Gastroesophageal sphincter (tissue), 4 donors: ENCODE results near the gene RBM43. TPM values are rescaled to one million over a fixed set of nuclear protein-coding genes. Genes with fewer than 3 reads are reported as not detected.

Experiments used
- ATAC-seq: fragments of 150-250 bp; one replicate; pipeline ENCODE4 v1.9.1; 2016; ENCODE audit warnings: mild to moderate bottlenecking, moderate library complexity
- H3K27ac ChIP-seq, 4 donors: fragments of 200-600 bp; sonication (generic) in 3 of 4; 1 replicate in 3 of 4; 2 replicates in 1 of 4; pipeline ENCODE4 v1.5.1; 2016 to 2019
- H3K27me3 ChIP-seq: fragments of 200-600 bp; sonication (generic); one replicate; pipeline ENCODE4 v1.5.1; 2019
- H3K36me3 ChIP-seq, 2 donors: fragments of 200-600 bp; sonication (generic); one replicate each; pipeline ENCODE4 v1.5.1; 2019; ENCODE audit warnings: control low read depth in 1 of 2
- H3K4me1 ChIP-seq, 3 donors: fragments of 200-600 bp; sonication (generic); 1 replicate in 2 of 3; 2 replicates in 1 of 3; pipeline ENCODE4 v1.5.1; 2016 to 2019; ENCODE audit warnings: control low read depth in 2 of 3
- H3K4me3 ChIP-seq, 2 donors: fragments of 200-600 bp; sonication (generic); one replicate each; pipeline ENCODE4 v1.5.1; 2019; ENCODE audit warnings: mild to moderate bottlenecking in 1 of 2, moderate library complexity in 1 of 2
- H3K9me3 ChIP-seq, 3 donors: fragments of 200-600 bp; sonication (generic); one replicate each; pipeline ENCODE4 v1.5.1; 2017 to 2019; ENCODE audit warnings: control low read depth in 2 of 3
- EP300 ChIP-seq: sonication (generic); formaldehyde crosslinking; IDR thresholded peaks from one replicate; pipeline ENCODE4 v1.6.1; 2017; ENCODE audit warnings: antibody characterized with exemption, mild to moderate bottlenecking
- POLR2A ChIP-seq, 2 donors: fragments of 450-650 bp; IDR thresholded peaks; one replicate each; pipeline ENCODE4 v1.6.1; 2017; ENCODE audit warnings: antibody characterized with exemption in 2 of 2, mild to moderate bottlenecking in 2 of 2, moderate library complexity in 1 of 2
- POLR2AphosphoS5 ChIP-seq: sonication (generic); formaldehyde crosslinking; IDR thresholded peaks from one replicate; pipeline ENCODE4 v1.6.1; 2017; ENCODE audit warnings: antibody characterized with exemption
- WGBS, 2 donors: methylation state at CpG; one replicate each; pipeline ENCODE4 v1.1.5; 2018; ENCODE audit warnings: low coverage in 1 of 2; 5-methylcytosine and 5-hydroxymethylcytosine counted together
- total RNA-seq, 4 donors: library from RNA; depleted of rRNA; stranded (reverse); fragments of >200 nt; gene quantifications; one replicate each; pipeline ENCODE4 v1.1.0, GENCODE V29; 2016
- TF ChIP-seq, protein P1 (sequence below), 4 experiments: fragments of 200-600 bp in 2 of 4; fragments of 450-650 bp in 2 of 4; sonication (generic) in 1 of 4; IDR thresholded peaks; one replicate each; pipeline ENCODE4 v1.5.1; 2017 to 2019; ENCODE audit warnings: antibody characterized with exemption in 4 of 4, mild to moderate bottlenecking in 2 of 4, moderate library complexity in 2 of 4

RBM43 gene
- total RNA-seq, 4 donors from 2014 or later: 4.3 to 9.5 (median 4.9) TPM

GRCh38 chr2:151205571-151205970 lies 56.1 kb downstream of the RBM43 start:
- no peaks in the 10 kb centered on the region for H3K36me3 ChIP-seq
- H3K9me3 ChIP-seq: no peaks in the 10 kb centered on the region
- WGBS, 2 donors: 74 to 76% methylated on average over 1 to 3 of the region's 3 CpGs
- TF ChIP-seq EP300: no peak
- TF ChIP-seq POLR2A (IDR thresholded peaks at IDR 0.05): no peak
- no peak for TF ChIP-seq POLR2AphosphoS5
- TF ChIP-seq, protein P1, sequence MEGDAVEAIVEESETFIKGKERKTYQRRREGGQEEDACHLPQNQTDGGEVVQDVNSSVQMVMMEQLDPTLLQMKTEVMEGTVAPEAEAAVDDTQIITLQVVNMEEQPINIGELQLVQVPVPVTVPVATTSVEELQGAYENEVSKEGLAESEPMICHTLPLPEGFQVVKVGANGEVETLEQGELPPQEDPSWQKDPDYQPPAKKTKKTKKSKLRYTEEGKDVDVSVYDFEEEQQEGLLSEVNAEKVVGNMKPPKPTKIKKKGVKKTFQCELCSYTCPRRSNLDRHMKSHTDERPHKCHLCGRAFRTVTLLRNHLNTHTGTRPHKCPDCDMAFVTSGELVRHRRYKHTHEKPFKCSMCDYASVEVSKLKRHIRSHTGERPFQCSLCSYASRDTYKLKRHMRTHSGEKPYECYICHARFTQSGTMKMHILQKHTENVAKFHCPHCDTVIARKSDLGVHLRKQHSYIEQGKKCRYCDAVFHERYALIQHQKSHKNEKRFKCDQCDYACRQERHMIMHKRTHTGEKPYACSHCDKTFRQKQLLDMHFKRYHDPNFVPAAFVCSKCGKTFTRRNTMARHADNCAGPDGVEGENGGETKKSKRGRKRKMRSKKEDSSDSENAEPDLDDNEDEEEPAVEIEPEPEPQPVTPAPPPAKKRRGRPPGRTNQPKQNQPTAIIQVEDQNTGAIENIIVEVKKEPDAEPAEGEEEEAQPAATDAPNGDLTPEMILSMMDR (IDR thresholded peaks at IDR 0.05): no peak
- H3K27ac ChIP-seq: no peak overlapping the region
- no peak overlapping the region for H3K4me3 ChIP-seq
- H3K4me1 ChIP-seq: no peaks in the 10 kb centered on the region
- no peak for ATAC-seq
- no peaks in the 10 kb centered on the region for H3K27me3 ChIP-seq

DNA sequence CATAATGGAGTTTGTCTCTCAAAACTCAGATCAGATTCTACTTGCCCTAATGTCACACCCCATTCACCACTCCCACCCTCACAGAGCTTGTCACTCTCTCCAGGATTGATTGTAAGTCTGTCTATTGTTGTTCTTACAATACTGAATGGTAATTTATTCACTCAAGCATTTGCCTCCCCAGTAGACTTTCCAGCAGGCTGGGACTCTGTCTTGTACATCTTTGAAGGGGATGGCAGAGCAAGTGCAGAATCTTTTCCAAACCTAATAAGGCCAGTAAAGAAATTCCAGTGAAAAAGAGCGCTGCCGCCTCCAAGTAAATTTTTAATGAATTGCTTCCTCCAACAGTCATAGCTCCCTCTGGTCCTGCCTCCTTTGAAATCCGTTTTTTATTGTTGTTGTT lies 56.9 kb downstream of the RBM43 start:
- WGBS, 2 donors: 54 to 59% methylated on average over 3 of the region's 3 CpGs
- H3K4me1 ChIP-seq: no peaks in the 10 kb centered on the region
- no peaks in the 10 kb centered on the region for H3K36me3 ChIP-seq
- ATAC-seq: no peak
- no peak overlapping the region for H3K4me3 ChIP-seq
- TF ChIP-seq EP300 (no peak), POLR2A (IDR thresholded peaks at IDR 0.05) (no peak), POLR2AphosphoS5 (no peak)
- TF ChIP-seq, protein P1 (IDR thresholded peaks at IDR 0.05): no peak
- H3K9me3 ChIP-seq: no peaks in the 10 kb centered on the region
- no peaks in the 10 kb centered on the region for H3K27me3 ChIP-seq
- H3K27ac ChIP-seq: no peak overlapping the region

DNA sequence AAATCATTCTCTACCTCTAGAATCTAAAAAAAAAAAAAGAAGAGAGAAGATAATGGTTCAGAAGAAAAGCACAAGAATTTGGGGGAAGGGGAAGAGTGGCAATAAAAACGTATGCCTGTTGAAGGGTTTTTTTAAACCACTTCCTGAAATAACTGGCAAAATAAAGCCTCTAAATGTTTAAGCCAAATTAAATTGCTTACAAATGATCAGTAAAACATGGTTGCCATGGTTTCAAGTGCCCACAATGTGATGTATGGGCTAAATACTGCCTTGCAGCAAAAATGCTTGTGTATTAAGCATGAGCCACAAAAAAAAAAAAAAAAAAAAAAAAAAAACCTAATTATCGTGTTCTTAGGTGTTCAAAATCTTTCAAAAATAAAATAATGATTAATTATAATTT lies 60.8 kb downstream of the RBM43 start:
- no peak overlapping the region for H3K27ac ChIP-seq
- no peaks in the 10 kb centered on the region for H3K9me3 ChIP-seq
- no peaks in the 10 kb centered on the region for H3K27me3 ChIP-seq
- TF ChIP-seq, protein P1 (IDR thresholded peaks at IDR 0.05): no peak
- TF ChIP-seq POLR2A (IDR thresholded peaks at IDR 0.05): no peak
- TF ChIP-seq EP300: no peak
- no peak for TF ChIP-seq POLR2AphosphoS5
- H3K36me3 ChIP-seq: no peaks in the 10 kb centered on the region
- H3K4me3 ChIP-seq: no peak overlapping the region
- H3K4me1 ChIP-seq: no peaks in the 10 kb centered on the region
- ATAC-seq: no peak
- 45 to 64% methylated on average over 2 of the region's 2 CpGs for WGBS, 2 donors

GRCh38 chr2:151200277-151200676 lies 61.4 kb downstream of the RBM43 start:
- no peak overlapping the region for H3K4me3 ChIP-seq
- no peaks in the 10 kb centered on the region for H3K27me3 ChIP-seq
- ATAC-seq: no peak
- TF ChIP-seq POLR2AphosphoS5 (no peak), POLR2A (IDR thresholded peaks at IDR 0.05) (no peak)
- TF ChIP-seq, protein P1 (IDR thresholded peaks at IDR 0.05): no peak
- 72 to 79% methylated on average over 4 to 5 of the region's 5 CpGs for WGBS, 2 donors
- no peaks in the 10 kb centered on the region for H3K36me3 ChIP-seq
- H3K4me1 ChIP-seq: no peaks in the 10 kb centered on the region
- H3K27ac ChIP-seq: no peak overlapping the region
- H3K9me3 ChIP-seq: no peaks in the 10 kb centered on the region

- no peaks in the 10 kb centered on the region for H3K36me3 ChIP-seq
- no peak overlapping the region for H3K27ac ChIP-seq
- no peaks in the 10 kb centered on the region for H3K9me3 ChIP-seq
- no peaks in the 10 kb centered on the region for H3K27me3 ChIP-seq
- no peak overlapping the region for H3K4me3 ChIP-seq
- WGBS, 2 donors: 100% methylated on average over 1 to 2 of the region's 2 CpGs
- TF ChIP-seq EP300: no peak
- TF ChIP-seq POLR2A (IDR thresholded peaks at IDR 0.05): no peak
- TF ChIP-seq, protein P1 (IDR thresholded peaks at IDR 0.05): no peak
- no peak for TF ChIP-seq POLR2AphosphoS5
- no peak for ATAC-seq
- H3K4me1 ChIP-seq: no peaks in the 10 kb centered on the region
Observed at GRCh38 chr2:151198645-151199044, 63.0 kb downstream of the RBM43 start.

Other genes starting within 250 kb of the RBM43 start
- 10 to 100 TPM in 3 of 4 donors, 1 to 10 TPM in 1; 7.8 to 11.5 (median 10.7) TPM for gene NMI, start 27.8 kb upstream of the RBM43 start, total RNA-seq
- gene TNFAIP6, start 95.7 kb upstream of the RBM43 start, total RNA-seq: 10 to 100 TPM in 1 of 4 donors, 1 to 10 TPM in 3; 1.1 to 12.5 (median 5.5) TPM
- 10 to 100 TPM; 25.7 to 53.7 (median 32.9) TPM for gene RIF1, start 148.0 kb upstream of the RBM43 start, total RNA-seq